HG02588 (cell line): ENCODE measurements around the gene MEIKIN.
"Not testable (repeated sequence)": the region's sequence is repeated elsewhere in the genome, so short reads cannot be mapped to it uniquely, and the experiment has no call there.

Experiments
- ATAC-seq: cut with Tn5 transposase; IDR thresholded peaks from one replicate; pipeline ENCODE4 v1.9.1; 2021; ENCODE audit warnings: mild to moderate bottlenecking, moderate library complexity; ENCODE audit not compliant: unreplicated experiment

MEIKIN gene

GRCh38 chr5:131914472-131914871 is 31.0 kb downstream of the MEIKIN start:
- no peak for ATAC-seq

GRCh38 chr5:131913603-131914002 is 31.9 kb downstream of the MEIKIN start:
- ATAC-seq, result no peak

- no peak for ATAC-seq
Observed at GRCh38 chr5:131906668-131907067, 38.8 kb downstream of the MEIKIN start.

GRCh38 chr5:131902266-131902665 is 43.2 kb downstream of the MEIKIN start:
- ATAC-seq, result not testable (repeated sequence)

- no peak for ATAC-seq
Observed at GRCh38 chr5:131899686-131900085, 45.8 kb downstream of the MEIKIN start.

GRCh38 chr5:131883984-131884383 is 61.5 kb downstream of the MEIKIN start:
- ATAC-seq, result no peak

GRCh38 chr5:131879705-131880104 is 65.8 kb downstream of the MEIKIN start:
- ATAC-seq, result no peak

- ATAC-seq, result no peak
Observed at GRCh38 chr5:131877873-131878272, 67.6 kb downstream of the MEIKIN start.

- not testable (repeated sequence) for ATAC-seq
Observed at GRCh38 chr5:131871251-131871650, 74.2 kb downstream of the MEIKIN start.

- no peak for ATAC-seq
Observed at GRCh38 chr5:131867524-131867923, 77.9 kb downstream of the MEIKIN start.

- ATAC-seq, result no peak
Observed at GRCh38 chr5:131863700-131864099, 81.8 kb downstream of the MEIKIN start.

- ATAC-seq, result no peak
Observed at GRCh38 chr5:131857388-131857787, 88.1 kb downstream of the MEIKIN start.

- no peak for ATAC-seq
Observed at GRCh38 chr5:131855452-131855851, 90.0 kb downstream of the MEIKIN start.

GRCh38 chr5:131854134-131854533 is 91.3 kb downstream of the MEIKIN start:
- ATAC-seq, result peak; percentile 68

GRCh38 chr5:131848662-131849061 is 96.8 kb downstream of the MEIKIN start:
- no peak for ATAC-seq

GRCh38 chr5:131846536-131846935 is 98.9 kb downstream of the MEIKIN start:
- ATAC-seq, result no peak

GRCh38 chr5:131845828-131846227 is 99.6 kb downstream of the MEIKIN start:
- ATAC-seq, result no peak

GRCh38 chr5:131842971-131843370 is 102.5 kb downstream of the MEIKIN start:
- not testable (repeated sequence) for ATAC-seq

GRCh38 chr5:131832702-131833101 is 112.8 kb downstream of the MEIKIN start:
- not testable (repeated sequence) for ATAC-seq

GRCh38 chr5:131825404-131826013 is 120.0 kb downstream of the MEIKIN start:
- ATAC-seq, result peak; percentile 65

GRCh38 chr5:131824631-131825030 is 120.8 kb downstream of the MEIKIN start:
- ATAC-seq, result no peak

- ATAC-seq, result no peak
Observed at GRCh38 chr5:131821221-131821620, 124.2 kb downstream of the MEIKIN start.
